A673 (cell line): ENCODE data around the gene HARS2. TPM values are rescaled to one million over a fixed set of nuclear protein-coding genes. Genes with fewer than 3 reads are reported as not detected.
"Not testable (repeated sequence)": the region's sequence is repeated elsewhere in the genome, so short reads cannot be mapped to it uniquely, and the experiment has no call there.

ENCODE experiments used
- BruUV-seq: library from RNA; stranded (reverse); fragments of 400-500 nt; replicated peaks from 2 replicates; lab custom pipeline; 2021; lab: Mats Ljungman, UMichigan
- CTCF ChIA-PET: fragments of 300-600 bp; sonication (Branson Sonifier 250); formaldehyde crosslinking; loops from one replicate; lab custom pipeline; 2022; ENCODE audit warnings: antibody characterized with exemption; lab: Charles Lee
- POLR2A ChIA-PET: fragments of 300-600 bp; sonication (Branson Sonifier 250); formaldehyde crosslinking; loops from one replicate; lab custom pipeline; 2022; ENCODE audit warnings: antibody characterized with exemption; ENCODE audit not compliant: low non-redundant PET; lab: Charles Lee
- DNase-seq: peaks from one replicate; pipeline ENCODE4 v3.0.0-alpha.2; 2015; ENCODE audit warnings: low spot score
- H3K27ac ChIP-seq: fragments of 200-600 bp; sonication (generic); 2 replicates; pipeline ENCODE4 v1.5.1; 2016; ENCODE audit warnings: mixed run types, low read depth, mild to moderate bottlenecking, mixed read lengths, antibody characterized with exemption, low read length; ENCODE audit not compliant: poor library complexity, severe bottlenecking
- H3K27me3 ChIP-seq: fragments of 200-600 bp; sonication (generic); replicated peaks from 2 replicates; pipeline ENCODE4 v1.6.1; 2017; ENCODE audit warnings: mixed run types, low read depth, mild to moderate bottlenecking, mixed read lengths, antibody characterized with exemption, low read length; ENCODE audit not compliant: insufficient read depth, poor library complexity
- H3K36me3 ChIP-seq: fragments of 200-600 bp; sonication (generic); 2 replicates; pipeline ENCODE4 v1.6.1; 2016; ENCODE audit warnings: mixed run types, mild to moderate bottlenecking, mixed read lengths, antibody characterized with exemption, low read length; ENCODE audit not compliant: insufficient read depth, poor library complexity, severe bottlenecking
- H3K4me1 ChIP-seq: fragments of 200-600 bp; sonication (generic); 2 replicates; pipeline ENCODE4 v1.6.1; 2017; ENCODE audit warnings: mixed run types, mild to moderate bottlenecking, mixed read lengths, antibody characterized with exemption, low read length; ENCODE audit not compliant: insufficient read depth, poor library complexity, severe bottlenecking
- H3K4me3 ChIP-seq: fragments of 200-600 bp; sonication (generic); 2 replicates; pipeline ENCODE4 v1.5.1; 2016; ENCODE audit warnings: low read depth, mixed run types, mild to moderate bottlenecking, mixed read lengths, low read length; ENCODE audit not compliant: poor library complexity, severe bottlenecking
- H3K9me3 ChIP-seq: fragments of 200-600 bp; sonication (generic); 2 replicates; pipeline ENCODE4 v1.6.1; 2016; ENCODE audit warnings: mixed run types, low read depth, mild to moderate bottlenecking, mixed read lengths, antibody characterized with exemption, low read length; ENCODE audit not compliant: poor library complexity, severe bottlenecking
- CTCF ChIP-seq: fragments of 300-800, 200-600 bp; sonication (generic); conservative IDR thresholded peaks from 2 replicates; pipeline ENCODE4 v1.5.1; 2017; ENCODE audit warnings: low read depth, mild to moderate bottlenecking, antibody characterized with exemption, low read length, moderate library complexity, mixed read lengths
- EZH2 ChIP-seq: fragments of 200-600 bp; sonication (generic); IDR thresholded peaks from 2 replicates; pipeline ENCODE4 v1.6.1; 2017; ENCODE audit warnings: borderline replicate concordance, low read depth, mild to moderate bottlenecking, mixed read lengths, antibody characterized with exemption, low read length; ENCODE audit not compliant: poor library complexity, severe bottlenecking
- intact Hi-C: fragments of 100-400 bp; cut with micrococcal nuclease; formaldehyde crosslinking; loops from one replicate; pipeline ENCODE4 v1.10.0; 2022; ENCODE audit not compliant: unreplicated experiment
- total RNA-seq: library from RNA; stranded (reverse); gene quantifications from 2 replicates; pipeline ENCODE4 v1.2.3, GENCODE V29; 2021

Gene HARS2
- total RNA-seq, 1 experiment from 2014 or later: 33.0 TPM

- no peak for TF ChIP-seq CTCF
- TF ChIP-seq EZH2: no peak
- H3K27ac ChIP-seq: no peak overlapping the region
- H3K4me3 ChIP-seq: no peak overlapping the region
- no peak for DNase-seq
- H3K4me1 ChIP-seq: peaks cover 23% of the 10 kb centered on the region
- H3K27me3 ChIP-seq: no peaks in the 10 kb centered on the region
- ChIA-PET POLR2A (no interaction called here), CTCF (interaction anchor here (1.5 kb wide), 1 partner anchor 280 kb away, joined by 3 read pairs; no protein-coding TSS in a partner anchor)
- BruUV-seq: no TSS peak
- intact Hi-C loops: no loop called here
- H3K9me3 ChIP-seq: no peaks in the 10 kb centered on the region
- H3K36me3 ChIP-seq: peaks cover 38% of the 10 kb centered on the region
These were observed 48.5 kb upstream of the HARS2 start for GRCh38 chr5:140642718-140643117.

GRCh38 chr5:140647042-140647419 lies 44.2 kb upstream of the HARS2 start:
- POLR2A ChIA-PET: no interaction called here
- intact Hi-C loops: no loop called here
- TF ChIP-seq CTCF (no peak), EZH2 (no peak)
- CTCF ChIA-PET: no interaction called here
- no peaks in the 10 kb centered on the region for H3K9me3 ChIP-seq
- no peaks in the 10 kb centered on the region for H3K27me3 ChIP-seq
- BruUV-seq: no TSS peak
- peak overlapping the region; percentile 71 for H3K4me3 ChIP-seq
- peak; percentile 22 for DNase-seq
- H3K27ac ChIP-seq: peak overlapping the region; percentile 69
- peaks cover 10% of the 10 kb centered on the region for H3K4me1 ChIP-seq
- peaks cover 64% of the 10 kb centered on the region for H3K36me3 ChIP-seq

GRCh38 chr5:140658870-140659269 lies 32.4 kb upstream of the HARS2 start:
- intact Hi-C loops: no loop called here
- peaks cover 87% of the 10 kb centered on the region for H3K36me3 ChIP-seq
- BruUV-seq: no TSS peak
- H3K27me3 ChIP-seq: no peaks in the 10 kb centered on the region
- no peak for DNase-seq
- CTCF ChIA-PET: no interaction called here
- POLR2A ChIA-PET: no interaction called here
- no peak overlapping the region for H3K4me3 ChIP-seq
- H3K9me3 ChIP-seq: no peaks in the 10 kb centered on the region
- no peak for TF ChIP-seq CTCF
- H3K27ac ChIP-seq: no peak overlapping the region
- H3K4me1 ChIP-seq: no peaks in the 10 kb centered on the region

GRCh38 chr5:140660371-140660770 lies 30.9 kb upstream of the HARS2 start:
- H3K9me3 ChIP-seq, intact Hi-C loops, POLR2A ChIA-PET, H3K4me1 ChIP-seq, CTCF ChIA-PET, DNase-seq, H3K4me3 ChIP-seq, H3K27me3 ChIP-seq, BruUV-seq, H3K27ac ChIP-seq: not testable (repeated sequence)
- H3K36me3 ChIP-seq: peaks cover 74% of the 10 kb centered on the region
